HG03442 (cell line): ENCODE measurements around the gene ALKBH5.

ENCODE experiments used
- ATAC-seq: cut with Tn5 transposase; IDR thresholded peaks from one replicate; pipeline ENCODE4 v1.9.1; 2021; ENCODE audit warnings: mild to moderate bottlenecking, moderate library complexity; ENCODE audit not compliant: unreplicated experiment

ALKBH5 gene

GRCh38 chr17:18238299-18238698 lies 54.7 kb downstream of the ALKBH5 start:
- no peak for ATAC-seq

- no peak for ATAC-seq
Measured at GRCh38 chr17:18240449-18240848, 56.8 kb downstream of the ALKBH5 start.

DNA sequence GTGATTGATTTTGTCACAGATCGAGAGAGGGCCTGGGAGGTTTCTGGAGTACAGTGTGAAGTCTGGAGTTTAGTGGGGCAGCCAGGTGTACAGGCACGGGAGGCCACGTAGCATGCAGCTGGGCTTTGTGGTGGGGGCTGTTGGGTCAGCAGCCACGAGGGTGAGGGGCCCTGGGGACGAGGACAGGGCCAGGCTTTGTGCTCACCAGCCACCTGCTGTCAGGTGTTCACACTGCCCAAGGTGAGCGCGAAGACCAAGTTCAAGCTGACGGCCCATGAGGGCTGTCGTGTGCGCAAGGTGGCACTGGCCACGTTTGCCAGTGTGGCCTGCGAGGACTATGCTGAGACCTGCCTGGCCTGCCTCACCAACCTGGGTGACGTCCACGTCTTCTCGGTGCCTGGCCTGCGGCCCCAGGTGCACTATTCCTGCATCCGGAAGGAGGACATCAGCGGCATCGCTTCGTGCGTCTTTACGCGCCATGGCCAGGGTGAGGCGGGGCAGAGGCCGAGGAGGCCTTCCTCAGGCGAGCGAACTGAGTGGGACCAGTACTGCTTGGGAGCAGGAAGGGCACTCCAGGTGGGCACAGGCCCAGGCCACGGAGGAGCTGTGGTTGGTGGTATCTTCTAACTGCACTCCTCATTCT lies 57.7 kb downstream of the ALKBH5 start:
- no peak for ATAC-seq

DNA sequence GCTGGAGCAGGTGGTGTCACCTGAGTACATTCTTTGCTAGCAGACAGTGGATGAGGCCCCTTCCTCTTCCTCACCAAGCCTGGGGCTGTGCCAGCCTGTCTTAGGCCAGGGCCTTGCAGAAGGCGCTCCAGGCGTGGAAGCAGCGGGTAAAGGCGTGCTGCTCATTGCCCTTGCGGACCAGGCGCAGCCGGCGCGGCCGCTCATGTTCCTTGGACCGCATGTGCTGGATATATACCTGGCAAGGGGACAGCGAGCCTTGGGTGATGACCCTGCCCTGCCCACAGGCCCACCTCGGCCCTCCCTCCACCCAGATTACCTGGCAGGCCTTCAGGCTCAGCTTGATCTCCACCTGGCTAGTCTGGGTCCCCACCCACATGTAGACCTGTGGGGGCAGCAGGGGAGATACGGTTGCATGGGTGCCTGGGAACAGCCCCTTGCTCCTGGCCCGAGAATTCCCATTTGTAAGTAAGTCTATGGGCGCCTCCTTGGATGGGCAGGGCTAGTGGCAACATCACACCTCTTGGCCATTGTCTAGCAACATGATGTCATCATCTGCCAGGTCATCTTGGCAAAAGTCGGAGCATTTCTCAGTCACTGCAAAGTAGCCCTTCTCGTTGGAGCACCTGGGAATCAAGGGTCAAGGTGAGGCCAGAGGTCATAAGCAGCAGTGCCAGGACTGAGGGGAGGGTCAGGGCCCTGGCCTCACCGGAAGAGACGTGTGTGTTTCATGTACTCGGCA lies 61.6 kb downstream of the ALKBH5 start:
- no peak for ATAC-seq

- ATAC-seq = no peak
Measured at GRCh38 chr17:18246109-18246725, 62.6 kb downstream of the ALKBH5 start.

GRCh38 chr17:18246880-18247612 lies 63.4 kb downstream of the ALKBH5 start:
- no peak for ATAC-seq

DNA sequence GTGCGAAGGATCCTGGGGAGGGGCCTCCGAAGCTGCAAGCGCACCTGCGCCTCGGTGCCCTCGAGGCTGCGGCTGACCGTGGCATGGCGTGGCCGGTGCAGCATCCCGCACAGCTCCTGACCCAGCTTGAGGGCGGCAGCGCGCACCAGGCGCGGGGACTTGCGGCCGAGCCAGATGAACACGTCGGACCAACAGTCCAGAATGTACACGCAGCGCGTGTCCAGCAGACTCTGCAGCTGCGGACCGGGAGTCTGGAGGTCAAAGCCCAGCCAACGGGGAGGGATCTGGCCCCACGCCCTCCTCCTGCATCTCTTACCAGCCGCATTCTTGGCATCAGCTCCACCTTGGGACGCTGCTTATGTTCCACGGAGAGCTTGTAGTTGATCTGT lies 64.0 kb downstream of the ALKBH5 start:
- ATAC-seq = no peak

GRCh38 chr17:18248300-18248731 lies 64.7 kb downstream of the ALKBH5 start:
- no peak for ATAC-seq

- no peak for ATAC-seq
Measured at GRCh38 chr17:18248811-18249210, 65.2 kb downstream of the ALKBH5 start.

DNA sequence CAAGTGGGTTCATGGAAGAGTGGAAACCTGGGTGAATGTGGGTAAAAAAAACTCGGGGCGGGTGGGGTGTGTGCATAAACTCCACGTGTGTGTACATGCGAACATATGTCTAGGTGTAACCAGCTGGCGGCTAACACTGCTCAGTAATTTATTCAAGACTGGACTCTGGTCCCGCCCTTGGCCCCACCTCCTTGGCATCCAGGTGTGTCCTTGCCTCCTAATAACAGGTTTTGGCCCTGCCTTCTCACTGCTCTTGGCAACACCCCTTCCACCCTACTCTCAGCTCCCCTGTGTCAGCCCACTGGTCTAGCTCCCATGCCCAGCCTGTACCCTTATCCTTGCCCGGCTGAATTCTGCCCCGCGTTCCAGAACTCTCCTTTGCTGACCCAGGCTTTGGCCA lies 66.6 kb downstream of the ALKBH5 start:
- no peak for ATAC-seq

DNA sequence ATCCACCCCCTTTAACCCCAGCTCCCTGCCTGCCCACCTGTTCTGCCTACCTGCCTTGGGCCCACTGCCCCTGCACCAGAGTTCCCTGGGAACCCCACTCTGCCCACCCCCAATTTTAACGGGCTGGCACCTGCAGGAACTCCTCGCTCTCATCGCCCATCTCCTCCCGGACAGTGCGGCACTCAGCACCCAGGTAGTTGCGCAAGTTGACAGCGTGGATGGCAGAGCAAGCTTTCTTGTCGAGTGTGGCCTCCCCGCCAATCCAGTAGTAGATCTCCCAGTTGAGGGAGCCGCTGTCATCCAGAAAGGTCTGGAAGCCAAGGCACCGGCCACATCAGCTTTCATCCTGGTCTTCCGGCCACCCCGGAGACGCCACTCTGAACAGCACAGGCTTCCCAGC lies 67.1 kb downstream of the ALKBH5 start:
- no peak for ATAC-seq

- ATAC-seq = no peak
Measured at GRCh38 chr17:18251204-18251603, 67.6 kb downstream of the ALKBH5 start.

DNA sequence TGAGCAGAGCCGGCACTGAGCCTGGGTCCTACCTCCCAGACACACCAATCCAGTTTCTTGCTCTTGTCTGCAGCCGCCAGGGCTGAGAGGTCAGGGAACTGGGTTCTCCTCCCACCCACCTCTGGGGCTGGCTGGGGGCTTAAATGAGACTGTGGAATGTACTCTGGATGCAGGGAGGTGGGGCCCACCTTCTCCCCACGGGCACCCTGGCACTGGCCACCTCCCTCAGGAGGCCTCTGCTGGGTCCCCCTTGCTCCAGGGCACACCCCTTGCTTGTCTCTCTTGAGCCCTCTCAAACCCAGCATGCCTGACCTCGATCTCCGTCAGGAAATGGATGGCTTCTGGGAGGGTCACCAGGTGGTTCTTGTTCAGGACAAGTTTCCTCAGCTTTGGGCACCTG lies 68.5 kb downstream of the ALKBH5 start:
- ATAC-seq = no peak

- no peak for ATAC-seq
Measured at GRCh38 chr17:18253187-18253884, 69.7 kb downstream of the ALKBH5 start.

DNA sequence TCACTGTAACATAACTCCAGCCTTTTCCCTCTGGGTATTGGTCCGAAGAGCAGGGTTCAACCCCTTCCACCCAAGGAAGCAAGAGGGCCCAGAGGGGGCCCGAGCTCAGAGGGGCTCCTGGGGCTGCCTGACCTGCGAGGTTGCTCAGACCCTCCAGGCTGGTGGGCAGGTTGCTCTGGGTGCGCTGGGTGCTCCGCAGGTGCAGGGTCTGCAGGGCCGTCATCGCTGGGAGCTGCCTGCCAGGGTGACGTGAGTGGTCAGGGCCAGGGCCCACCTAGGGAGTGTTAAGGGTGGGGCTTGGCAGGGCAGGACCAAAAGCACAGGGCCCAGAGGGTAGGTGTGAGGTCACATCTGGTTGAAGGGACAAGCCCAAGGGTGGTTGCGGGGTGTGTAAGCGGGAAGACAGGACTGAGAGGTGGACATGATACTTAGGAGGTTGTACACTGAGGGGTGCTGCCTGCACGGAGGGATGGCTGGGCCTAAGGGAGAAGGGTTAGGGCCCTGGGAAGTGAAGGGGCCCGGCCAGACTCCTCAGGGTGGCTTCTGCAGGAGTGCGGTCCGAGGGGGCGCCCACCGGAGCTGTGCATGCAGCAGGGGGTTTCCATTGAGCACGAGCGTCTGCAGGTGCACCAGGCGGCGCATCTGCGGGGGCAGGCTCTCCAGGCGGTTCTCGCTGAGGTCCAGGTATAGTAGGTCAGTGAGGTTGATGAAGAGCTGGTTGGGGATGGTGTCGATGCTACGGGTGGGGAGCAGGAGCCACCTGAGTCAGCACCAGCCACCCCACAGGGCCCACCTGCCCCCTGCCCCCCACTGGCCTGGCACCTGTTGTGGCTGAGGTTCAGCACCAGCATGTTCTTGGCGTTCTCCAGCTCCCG lies 70.6 kb downstream of the ALKBH5 start:
- no peak for ATAC-seq

DNA sequence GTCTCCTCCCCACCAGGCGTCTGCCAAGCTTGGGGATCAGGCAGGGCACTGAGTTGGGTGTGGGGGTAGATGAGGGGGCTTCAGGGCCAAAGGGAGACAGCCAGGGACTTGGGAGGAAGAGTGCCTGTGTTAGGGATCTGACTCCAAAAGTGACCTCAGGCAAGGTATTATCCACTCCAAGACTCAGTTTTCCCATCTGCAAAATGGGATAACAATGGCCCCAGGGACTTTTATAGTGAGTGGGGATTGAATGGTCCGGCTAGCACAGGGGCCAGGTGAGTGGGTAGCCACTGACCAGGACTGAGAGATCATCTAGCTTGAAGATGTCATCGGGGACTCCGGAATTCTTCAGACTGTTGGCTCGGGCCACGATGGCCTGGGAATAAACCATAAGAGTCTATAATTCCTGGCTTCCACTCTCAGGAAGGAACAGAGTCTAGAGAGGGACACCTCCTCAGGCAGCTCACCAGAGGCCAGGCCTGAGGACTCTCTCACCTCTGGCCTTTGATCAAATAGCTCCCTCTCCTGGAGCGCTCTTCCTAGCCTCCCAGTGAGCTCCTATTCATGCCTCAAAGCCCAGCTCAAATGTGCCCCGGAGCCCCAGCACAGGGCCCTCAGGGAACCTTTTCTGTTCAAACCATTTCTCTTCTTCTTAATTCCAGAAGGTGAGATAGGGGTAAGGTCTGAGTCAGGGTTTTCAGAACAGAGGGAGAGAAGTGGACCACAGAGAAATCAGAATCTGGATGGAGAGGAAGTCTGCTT lies 71.4 kb downstream of the ALKBH5 start:
- ATAC-seq = no peak

DNA sequence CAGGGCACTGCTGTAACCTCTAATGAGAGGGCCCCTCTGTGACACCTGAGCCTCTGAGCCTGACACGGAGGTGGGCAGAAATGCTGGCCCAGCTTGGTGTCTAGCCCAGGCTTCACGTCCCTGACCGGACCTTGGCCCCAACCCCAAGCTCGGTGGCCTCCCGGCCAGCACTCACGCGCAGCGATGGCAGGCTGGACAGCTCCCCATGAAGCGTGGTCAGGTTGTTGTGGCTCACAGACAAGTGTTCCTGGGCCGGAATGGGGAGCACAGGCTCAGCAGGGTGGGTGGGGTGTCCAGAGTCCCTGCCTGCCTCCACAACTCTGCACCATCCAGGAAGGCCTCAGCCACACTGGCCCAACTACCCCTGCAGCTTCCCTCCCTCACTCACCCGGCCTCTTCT lies 72.7 kb downstream of the ALKBH5 start:
- no peak for ATAC-seq

GRCh38 chr17:18256776-18257175 lies 73.1 kb downstream of the ALKBH5 start:
- ATAC-seq = no peak

DNA sequence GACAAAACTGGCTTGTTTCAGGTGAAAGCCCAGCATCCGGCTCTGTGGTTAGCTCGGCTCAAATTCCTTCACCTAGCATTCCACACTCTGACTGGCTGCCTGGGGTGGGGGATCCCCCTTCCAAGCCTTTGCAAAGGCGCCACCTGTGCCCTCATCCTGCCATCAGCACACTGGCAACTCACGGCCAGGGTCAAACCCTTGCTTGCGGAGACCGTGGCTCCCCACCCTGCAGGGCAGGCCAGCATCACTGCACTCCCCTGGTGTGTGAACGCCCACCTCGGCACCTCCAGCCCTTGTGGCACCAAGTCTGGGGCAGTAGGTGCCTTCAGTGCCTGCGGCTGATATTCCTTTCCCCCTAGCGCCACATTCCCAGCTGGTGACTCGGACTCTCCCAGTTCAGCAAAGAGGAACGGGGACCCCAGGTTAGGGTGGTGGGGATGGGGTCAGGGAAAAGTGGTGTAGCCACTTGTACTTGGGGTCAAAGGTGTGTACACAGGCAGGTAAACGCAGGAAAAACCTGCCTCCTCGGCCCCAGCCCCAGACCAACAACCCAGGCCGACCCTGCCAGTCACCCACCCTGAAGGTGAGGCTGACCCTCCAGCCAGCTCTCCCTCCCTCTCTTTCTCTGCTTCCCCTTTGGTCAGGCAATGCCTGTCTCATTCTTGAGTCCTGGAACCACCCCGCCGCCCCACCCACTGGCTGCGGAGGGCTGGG lies 73.8 kb downstream of the ALKBH5 start:
- no peak for ATAC-seq
